GM12891 (cell line): ENCODE measurements around the gene JMJD7.

Source experiments
- POLR2A ChIP-seq: IDR thresholded peaks from 2 replicates; pipeline ENCODE4 v1.6.1; 2011; ENCODE audit warnings: low read depth, low read length, control low read depth
- POLR2AphosphoS5 ChIP-seq: IDR thresholded peaks from 2 replicates; pipeline ENCODE4 v1.6.1; 2011; ENCODE audit warnings: low read depth, low read length, control low read depth
- POU2F2 ChIP-seq: IDR thresholded peaks from 2 replicates; pipeline ENCODE4 v1.6.1; 2011; ENCODE audit warnings: low read depth, mild to moderate bottlenecking, control low read depth, low read length, moderate library complexity
- SPI1 ChIP-seq: IDR thresholded peaks from 2 replicates; pipeline ENCODE4 v1.6.1; 2011; ENCODE audit warnings: low read depth, low read length, control low read depth
- TAF1 ChIP-seq: IDR thresholded peaks from 2 replicates; pipeline ENCODE4 v1.6.1; 2011; ENCODE audit warnings: low read depth, low read length, control low read depth

GRCh38 chr15:41852736-41853590 is 25.1 kb downstream of the JMJD7 start:
- TF ChIP-seq POLR2A: no peak
- TF ChIP-seq POLR2AphosphoS5: no peak
- TF ChIP-seq SPI1: no peak
- TF ChIP-seq TAF1: no peak
- TF ChIP-seq POU2F2: no peak
